GM18909 (cell line): ENCODE measurements around the gene SNAI3.

ENCODE experiments used
- ATAC-seq: cut with Tn5 transposase; IDR thresholded peaks from one replicate; pipeline ENCODE4 v1.9.1; 2021; ENCODE audit warnings: mild to moderate bottlenecking; ENCODE audit not compliant: unreplicated experiment, poor library complexity

Gene SNAI3

DNA sequence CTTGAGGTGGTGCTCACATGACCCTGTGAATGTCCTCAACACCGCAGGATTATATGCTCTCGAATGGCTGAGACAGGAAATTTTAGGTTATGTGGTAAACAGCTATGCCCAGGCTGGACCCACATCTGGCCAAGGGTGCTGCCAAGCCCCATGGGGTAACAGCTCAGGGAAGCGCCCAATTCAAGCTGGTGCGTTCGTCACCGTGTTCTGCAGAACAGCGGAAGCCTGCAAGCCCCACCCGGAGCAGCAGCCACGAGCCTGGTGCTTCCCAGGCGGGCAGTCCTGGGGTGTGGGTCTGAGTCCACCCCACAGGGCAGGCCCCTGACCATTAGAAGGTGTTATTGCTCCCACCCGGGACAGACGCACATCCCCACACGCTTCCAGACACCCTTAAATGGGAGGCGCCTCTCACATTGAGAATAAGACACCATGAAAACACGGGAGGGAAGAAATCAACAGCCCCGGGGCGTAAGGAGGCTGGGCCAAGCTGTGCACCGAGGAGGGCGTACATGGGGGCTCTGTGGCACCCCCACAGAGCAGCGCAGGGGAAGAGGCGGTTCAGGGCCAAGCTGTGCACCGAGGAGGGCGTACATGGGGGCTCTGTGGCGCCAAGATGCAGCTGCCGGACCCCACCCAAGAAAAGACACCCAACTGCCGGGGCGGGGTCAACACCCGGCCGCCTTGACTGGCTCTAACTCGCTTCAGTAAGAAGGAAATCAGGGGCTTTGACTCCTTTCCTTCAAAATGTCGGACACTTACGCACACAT, 32.5 kb downstream of the SNAI3 start:
- no peak for ATAC-seq

- no peak for ATAC-seq
Observed at GRCh38 chr16:88653101-88653500, 33.2 kb downstream of the SNAI3 start.

GRCh38 chr16:88652762-88653063, 33.6 kb downstream of the SNAI3 start:
- ATAC-seq = no peak

DNA sequence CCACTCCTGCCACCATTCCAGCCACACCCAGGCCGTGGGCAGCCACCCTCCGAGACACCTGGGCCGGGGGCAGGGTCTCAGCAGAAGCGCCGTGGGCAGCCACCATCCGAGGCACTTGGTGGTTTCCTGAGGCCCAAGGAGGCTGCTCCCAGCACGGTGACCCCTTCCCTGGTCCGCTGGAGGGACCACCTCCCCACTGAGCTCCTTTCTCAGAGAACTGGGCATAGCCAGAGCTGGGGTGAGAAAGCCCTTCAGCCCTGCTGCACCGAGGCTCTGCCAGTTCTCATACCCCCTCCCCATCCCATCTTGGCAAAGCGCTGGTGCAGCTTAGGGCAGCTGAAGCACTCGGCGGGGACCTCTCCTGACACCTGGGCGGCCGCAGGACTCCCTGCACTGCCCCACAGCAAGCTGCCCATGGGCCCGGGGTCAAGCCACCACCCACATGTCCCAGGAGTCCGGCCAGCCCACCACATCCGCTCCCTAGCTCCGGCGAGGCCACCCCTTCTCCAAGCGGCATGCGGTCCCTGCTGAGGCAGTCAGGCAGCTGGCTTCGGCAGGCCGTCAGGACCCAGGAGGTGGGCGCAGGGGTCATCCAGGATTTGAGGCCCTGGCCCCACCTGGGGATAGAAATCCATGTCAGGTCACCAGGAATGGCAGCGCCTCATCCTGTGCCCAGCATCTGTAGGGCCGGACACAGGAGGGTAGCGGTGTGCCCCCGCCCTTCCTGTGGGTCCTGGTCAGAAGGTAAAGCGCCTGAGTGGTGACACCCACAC, 34.1 kb downstream of the SNAI3 start:
- ATAC-seq = no peak

DNA sequence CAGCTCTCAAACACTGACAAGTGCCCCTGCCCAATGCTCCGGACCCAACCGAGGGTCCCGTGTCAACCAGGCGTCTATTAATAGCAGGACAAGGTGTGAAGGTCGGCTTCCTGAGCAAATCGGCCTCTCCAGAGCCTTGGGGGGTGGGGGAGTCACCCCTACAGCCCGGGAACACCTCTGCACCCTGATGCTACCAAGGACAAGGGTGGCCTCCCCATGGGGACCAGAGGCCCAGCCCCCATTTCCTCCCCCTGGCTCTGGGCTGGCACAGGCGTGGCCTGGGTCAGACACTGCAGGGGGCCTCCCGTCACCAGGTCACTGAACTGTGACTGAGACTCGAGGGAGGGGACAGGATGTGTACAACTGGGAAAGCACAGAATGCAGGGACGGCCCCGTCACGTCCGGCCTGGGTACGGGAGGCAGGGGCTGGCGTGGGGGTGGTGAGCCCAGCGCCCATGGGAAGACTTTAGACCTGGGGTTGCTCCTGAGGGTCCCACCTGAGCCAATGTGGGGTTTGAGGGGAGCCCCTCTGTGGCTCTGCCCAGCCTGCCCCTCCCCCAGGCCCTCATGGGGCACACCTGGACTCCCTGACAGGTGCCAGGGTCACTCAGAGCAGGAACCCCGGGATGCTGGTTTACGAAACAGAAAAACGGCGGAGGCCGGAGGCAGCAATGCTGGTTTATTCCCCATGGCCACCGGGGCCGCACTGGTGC, 34.9 kb downstream of the SNAI3 start:
- peak; percentile 80 for ATAC-seq

DNA sequence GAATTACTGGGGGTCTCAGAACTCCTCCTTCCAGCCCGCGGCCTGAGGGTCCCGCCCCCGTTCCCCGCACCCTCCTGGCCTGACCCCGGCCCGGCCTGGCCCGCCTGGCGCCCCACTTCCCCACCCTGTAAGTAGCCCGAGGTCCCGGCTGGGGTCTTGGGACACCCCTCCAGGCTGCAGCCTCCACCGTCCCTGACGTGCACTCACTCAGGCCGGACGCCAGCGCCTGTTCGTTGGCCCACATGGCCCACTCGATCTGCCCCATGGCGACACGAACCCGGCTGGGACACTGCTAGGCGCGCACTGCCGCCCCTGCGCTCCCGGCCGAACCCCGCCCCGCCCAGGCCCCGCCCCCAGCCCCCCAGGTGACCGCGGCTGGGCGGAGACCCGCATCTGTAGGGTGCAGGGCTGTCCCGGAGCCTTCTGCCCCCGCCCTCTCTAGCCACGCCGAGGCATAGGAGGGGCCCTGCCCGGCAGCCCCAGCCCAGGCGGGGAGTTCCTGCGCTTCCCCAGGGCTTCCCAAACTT, 35.5 kb downstream of the SNAI3 start, which contains the start of gene CYBA:
Gene CYBA, minus strand, starts transcription at position 305 of the 527 bp plus-strand sequence. Its CDS starts 40 bp downstream, at position 265.
- peak; percentile 67 for ATAC-seq

GRCh38 chr16:88649924-88650748, 36.2 kb downstream of the SNAI3 start:
- peak; percentile 7 for ATAC-seq

DNA sequence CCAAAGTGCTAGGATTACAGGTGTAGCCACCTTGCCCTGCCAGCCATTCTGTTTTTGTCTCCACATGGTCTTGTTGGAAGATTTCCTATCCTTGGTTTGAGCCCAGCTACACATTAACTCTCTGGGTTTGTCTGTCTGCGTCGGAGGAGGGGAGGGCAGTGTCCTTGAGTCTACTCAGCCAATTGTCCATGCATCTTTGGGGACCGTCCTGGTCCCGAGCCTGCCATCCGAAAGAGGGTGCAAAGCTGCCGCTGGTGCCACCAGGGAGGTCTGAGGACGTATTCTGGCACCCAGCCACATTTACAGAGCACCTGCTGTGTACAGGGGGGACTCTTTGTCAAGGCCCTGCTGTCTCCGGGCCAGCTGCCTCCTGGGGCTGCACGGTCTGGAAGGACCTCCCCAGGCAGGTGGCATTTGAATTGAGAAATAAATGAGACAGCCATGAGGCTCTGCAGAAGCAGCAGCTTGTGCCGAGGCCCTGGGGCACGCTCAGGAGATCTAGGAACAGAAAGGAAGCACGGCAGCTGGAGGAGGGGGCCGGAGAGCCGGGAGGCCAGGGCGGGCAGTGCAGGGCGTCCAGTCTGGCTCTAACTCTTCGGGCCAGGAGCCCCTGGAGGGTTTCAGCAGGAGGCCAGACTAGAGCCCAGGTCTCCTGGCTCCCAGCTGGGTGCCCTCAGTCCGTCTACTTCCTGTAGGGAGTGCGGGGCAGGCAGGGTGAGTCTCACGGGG, 36.9 kb downstream of the SNAI3 start:
- no peak for ATAC-seq

DNA sequence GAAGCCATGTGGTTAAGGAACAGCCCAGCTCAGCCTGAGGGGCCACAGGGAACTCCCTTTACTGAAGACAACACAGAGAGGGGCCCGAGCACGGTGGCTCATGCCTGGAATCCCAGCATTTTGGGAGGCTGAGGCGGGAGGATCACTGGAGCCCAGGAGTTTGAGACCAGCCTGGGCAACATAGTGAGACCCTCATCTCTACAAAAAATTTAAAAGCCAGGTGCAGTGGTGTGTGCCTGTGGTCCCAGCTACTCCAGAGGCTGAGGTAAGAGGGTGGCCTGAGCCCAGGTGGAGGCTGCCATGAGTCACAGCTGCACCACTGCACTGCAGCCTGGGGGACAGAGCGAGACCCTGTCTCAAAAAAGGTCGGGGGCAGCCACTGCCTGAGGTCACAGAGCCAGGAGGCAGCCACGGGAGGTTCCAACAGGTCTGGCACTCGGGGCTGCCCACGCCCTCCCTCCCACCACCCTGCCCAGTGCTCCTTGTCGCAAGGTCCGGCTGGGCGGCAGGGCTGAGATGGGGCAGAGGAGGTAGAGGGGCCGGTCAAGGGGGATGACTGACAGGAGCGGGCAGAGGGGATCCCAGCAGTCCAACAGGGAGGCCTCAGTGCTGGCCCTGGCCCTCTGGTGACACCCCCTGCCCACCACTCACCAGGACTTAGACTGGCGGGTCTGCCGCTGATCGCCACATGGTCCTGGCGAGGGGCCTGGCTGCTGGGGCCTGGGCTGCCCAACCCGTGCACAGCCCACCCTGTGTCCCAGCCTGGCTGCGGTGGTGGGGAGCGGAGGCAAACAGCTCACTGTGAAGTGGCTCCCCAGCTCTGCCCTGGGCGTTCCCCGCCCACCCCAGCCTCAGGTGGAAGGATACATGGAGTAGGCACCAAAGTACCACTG, 38.9 kb downstream of the SNAI3 start:
- no peak for ATAC-seq

DNA sequence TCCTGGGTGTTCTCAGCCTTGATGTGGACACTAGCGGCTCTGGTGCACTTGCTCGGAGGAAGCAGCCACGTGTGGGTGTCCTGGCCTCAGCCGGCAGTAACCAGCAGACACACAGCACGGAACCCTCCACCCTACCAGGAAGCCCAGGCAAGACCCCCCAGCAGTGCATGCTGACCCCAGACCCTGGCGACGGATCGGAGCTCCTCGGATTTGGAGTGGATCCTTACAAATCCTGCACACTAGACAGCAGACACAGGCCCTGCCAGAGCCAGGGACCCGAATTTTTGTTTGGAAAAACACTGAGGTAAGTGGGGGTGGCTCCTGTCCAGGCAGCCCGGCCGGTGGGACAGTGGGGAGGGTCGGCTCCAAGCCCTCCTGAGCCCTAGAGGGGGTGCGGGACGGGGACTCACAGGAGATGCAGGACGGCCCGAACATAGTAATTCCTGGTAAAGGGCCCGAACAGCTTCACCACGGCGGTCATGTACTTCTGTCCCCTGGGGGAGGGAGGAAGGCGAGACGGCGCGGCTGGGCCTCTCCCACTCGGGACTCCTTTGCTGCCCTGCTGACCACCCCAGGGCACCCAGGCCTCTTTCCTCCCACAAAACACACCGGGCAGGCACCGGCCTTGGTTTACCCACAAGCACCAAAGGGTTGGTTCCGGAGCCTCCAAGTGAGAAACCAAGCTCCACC, 39.8 kb downstream of the SNAI3 start:
- no peak for ATAC-seq

DNA sequence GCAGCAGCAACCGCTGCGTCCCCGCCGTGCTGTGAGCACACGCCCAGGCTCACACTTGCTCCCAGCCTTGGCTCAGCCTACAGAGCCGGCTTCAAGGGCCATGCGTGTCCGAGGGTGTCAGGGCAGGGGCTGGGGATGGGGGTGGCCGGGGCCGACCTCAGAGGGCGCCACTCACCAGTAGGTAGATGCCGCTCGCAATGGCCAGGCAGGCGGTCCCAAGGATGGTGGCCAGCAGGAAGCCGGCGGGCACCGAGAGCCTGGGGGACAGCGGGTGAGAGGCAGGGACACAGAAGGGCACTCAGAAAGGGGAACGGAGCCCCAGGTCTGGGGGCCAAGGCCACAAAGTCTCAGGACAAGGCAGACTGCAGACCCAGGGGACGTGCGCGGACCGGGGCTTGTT, 40.4 kb downstream of the SNAI3 start:
- ATAC-seq = no peak

- ATAC-seq = no peak
Observed at GRCh38 chr16:88645455-88645854, 40.9 kb downstream of the SNAI3 start.

GRCh38 chr16:88643644-88643932, 42.7 kb downstream of the SNAI3 start:
- ATAC-seq = no peak

GRCh38 chr16:88642881-88643643, 43.2 kb downstream of the SNAI3 start:
- no peak for ATAC-seq

GRCh38 chr16:88640498-88641247, 45.6 kb downstream of the SNAI3 start:
- no peak for ATAC-seq

- no peak for ATAC-seq
Observed at GRCh38 chr16:88640039-88640495, 46.2 kb downstream of the SNAI3 start.
